Subcutaneous adipose tissue (tissue), 4 donors: ENCODE results near the gene TMTC1. TPM values are rescaled to one million over a fixed set of nuclear protein-coding genes. Genes with fewer than 3 reads are reported as not detected.

Experiments
- CTCF ChIP-seq: fragments of 450-650 bp; IDR thresholded peaks from one replicate; pipeline ENCODE4 v1.5.1; 2016; ENCODE audit warnings: low read depth, mild to moderate bottlenecking, control low read depth, antibody characterized with exemption, moderate library complexity
- total RNA-seq, 4 donors: library from RNA; depleted of rRNA; stranded (reverse); fragments of >200 nt; gene quantifications; one replicate each; pipeline ENCODE4 v1.1.0, GENCODE V29; 2016

TMTC1 gene
- total RNA-seq, 4 donors from 2014 or later: 45.4 to 153 (median 85.2) TPM

- no peak for TF ChIP-seq CTCF
These were observed 74.7 kb downstream of the TMTC1 start for GRCh38 chr12:29709054-29709453.

- no peak for TF ChIP-seq CTCF
These were observed 75.9 kb downstream of the TMTC1 start for GRCh38 chr12:29707846-29708245.

- no peak for TF ChIP-seq CTCF
These were observed 77.4 kb downstream of the TMTC1 start for GRCh38 chr12:29706311-29706710.

GRCh38 chr12:29703528-29703927 lies 80.2 kb downstream of the TMTC1 start:
- TF ChIP-seq CTCF: no peak

- TF ChIP-seq CTCF: no peak
These were observed 80.8 kb downstream of the TMTC1 start for GRCh38 chr12:29702972-29703371.

- no peak for TF ChIP-seq CTCF
These were observed 81.5 kb downstream of the TMTC1 start for GRCh38 chr12:29702222-29702621.

- TF ChIP-seq CTCF: no peak
These were observed 82.8 kb downstream of the TMTC1 start for GRCh38 chr12:29700761-29701481.
